SH-SY5Y (cell line): ENCODE data around the gene SORT1.

ENCODE experiments used
- GATA2 ChIP-seq: IDR thresholded peaks from 2 replicates; pipeline ENCODE4 v1.6.1; 2011; ENCODE audit warnings: mild to moderate bottlenecking, low read depth, low read length
- GATA3 ChIP-seq: IDR thresholded peaks from 2 replicates; pipeline ENCODE4 v1.6.1; 2011; ENCODE audit warnings: low read depth, mild to moderate bottlenecking, low read length, moderate library complexity

DNA sequence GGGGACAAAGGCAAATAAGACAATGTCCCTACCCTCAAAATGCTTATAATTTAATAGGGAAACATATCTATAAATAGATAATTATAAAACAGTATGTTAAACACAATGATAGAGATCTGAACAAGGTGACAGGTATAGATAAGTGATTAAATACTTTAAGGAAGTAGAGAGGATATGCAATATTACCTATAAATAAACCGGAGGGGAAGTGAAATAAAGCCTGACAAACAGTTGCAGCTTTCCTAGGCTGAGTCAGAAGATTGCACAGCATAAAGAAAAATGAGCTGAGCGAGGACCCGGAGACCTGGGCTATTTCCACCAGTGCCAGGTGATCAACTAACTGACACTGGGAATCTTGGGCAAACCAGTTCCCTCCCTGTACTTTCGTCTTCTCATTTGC is 103.2 kb downstream of the SORT1 start:
- no peak for TF ChIP-seq GATA2
- TF ChIP-seq GATA3: no peak
